ENCODE measurements around the gene PTPRK. TPM values are rescaled to one million over a fixed set of nuclear protein-coding genes. Genes with fewer than 3 reads are reported as not detected.

PTPRK gene
- total RNA-seq, 1 donor from 2014 or later = 48.4 TPM

DNA sequence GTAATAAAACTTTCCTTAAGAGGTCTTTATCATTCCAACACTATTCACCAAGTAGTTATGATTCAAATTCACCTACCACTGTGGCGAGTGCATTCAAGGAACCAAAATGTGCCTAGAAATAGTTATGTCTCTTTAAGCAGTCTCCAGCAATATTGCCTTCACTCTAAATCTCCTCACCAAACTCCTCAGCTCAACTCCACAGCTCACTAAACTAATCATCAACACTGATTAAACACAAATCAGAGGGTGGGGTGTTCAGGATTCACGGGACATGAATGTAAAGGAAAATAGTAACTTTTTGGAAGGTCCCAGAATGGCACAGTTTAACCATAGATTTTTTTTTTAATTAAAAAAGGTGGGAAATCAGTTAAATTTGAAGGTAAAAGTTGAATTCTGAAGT is 549.0 kb downstream of the PTPRK start:
- H3K36me3 ChIP-seq (ENCODE audit: control insufficient read depth, insufficient read depth, low read length) = peaks cover 3% of the 10 kb centered on the region
- FAIRE-seq (no peak), DNase-seq (ENCODE audit: low read depth) (no peak)
- no peaks in the 10 kb centered on the region for H3K27me3 ChIP-seq (ENCODE audit: control insufficient read depth, insufficient read depth, low read length)
- no peak overlapping the region for H3K4me3 ChIP-seq (ENCODE audit: low read depth, low read length)
- TF ChIP-seq, protein P1, sequence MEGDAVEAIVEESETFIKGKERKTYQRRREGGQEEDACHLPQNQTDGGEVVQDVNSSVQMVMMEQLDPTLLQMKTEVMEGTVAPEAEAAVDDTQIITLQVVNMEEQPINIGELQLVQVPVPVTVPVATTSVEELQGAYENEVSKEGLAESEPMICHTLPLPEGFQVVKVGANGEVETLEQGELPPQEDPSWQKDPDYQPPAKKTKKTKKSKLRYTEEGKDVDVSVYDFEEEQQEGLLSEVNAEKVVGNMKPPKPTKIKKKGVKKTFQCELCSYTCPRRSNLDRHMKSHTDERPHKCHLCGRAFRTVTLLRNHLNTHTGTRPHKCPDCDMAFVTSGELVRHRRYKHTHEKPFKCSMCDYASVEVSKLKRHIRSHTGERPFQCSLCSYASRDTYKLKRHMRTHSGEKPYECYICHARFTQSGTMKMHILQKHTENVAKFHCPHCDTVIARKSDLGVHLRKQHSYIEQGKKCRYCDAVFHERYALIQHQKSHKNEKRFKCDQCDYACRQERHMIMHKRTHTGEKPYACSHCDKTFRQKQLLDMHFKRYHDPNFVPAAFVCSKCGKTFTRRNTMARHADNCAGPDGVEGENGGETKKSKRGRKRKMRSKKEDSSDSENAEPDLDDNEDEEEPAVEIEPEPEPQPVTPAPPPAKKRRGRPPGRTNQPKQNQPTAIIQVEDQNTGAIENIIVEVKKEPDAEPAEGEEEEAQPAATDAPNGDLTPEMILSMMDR (IDR thresholded peaks at IDR 0.05; ENCODE audit: insufficient read depth, low read length, severe bottlenecking) = no peak

DNA sequence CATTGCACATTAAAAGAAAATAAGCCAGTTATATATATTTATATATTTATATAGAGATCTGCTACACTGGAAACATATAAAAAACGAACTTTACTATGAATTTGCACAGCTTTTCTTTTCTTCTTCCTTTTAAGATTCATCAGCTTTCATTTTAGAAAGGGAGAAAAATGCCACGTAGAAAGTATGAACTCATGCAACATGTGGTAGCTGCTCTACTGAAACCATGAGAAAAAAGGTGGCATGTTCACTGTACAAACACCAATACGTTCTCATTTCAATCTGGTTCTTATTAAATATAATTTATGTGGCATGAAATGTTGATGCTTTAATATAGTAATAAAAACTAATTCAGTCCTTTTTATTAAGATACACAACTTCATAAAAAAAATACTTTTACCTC is 550.7 kb downstream of the PTPRK start:
- Histone ChIP-seq H3K27me3 (ENCODE audit: control insufficient read depth, insufficient read depth, low read length) (no peaks in the 10 kb centered on the region), H3K36me3 (ENCODE audit: control insufficient read depth, insufficient read depth, low read length) (peaks cover 1% of the 10 kb centered on the region), H3K4me3 (ENCODE audit: low read depth, low read length) (no peak overlapping the region)
- DNase-seq (ENCODE audit: low read depth) = no peak
- FAIRE-seq = no peak
- TF ChIP-seq, protein P1 (IDR thresholded peaks at IDR 0.05; ENCODE audit: insufficient read depth, low read length, severe bottlenecking) = no peak

DNA sequence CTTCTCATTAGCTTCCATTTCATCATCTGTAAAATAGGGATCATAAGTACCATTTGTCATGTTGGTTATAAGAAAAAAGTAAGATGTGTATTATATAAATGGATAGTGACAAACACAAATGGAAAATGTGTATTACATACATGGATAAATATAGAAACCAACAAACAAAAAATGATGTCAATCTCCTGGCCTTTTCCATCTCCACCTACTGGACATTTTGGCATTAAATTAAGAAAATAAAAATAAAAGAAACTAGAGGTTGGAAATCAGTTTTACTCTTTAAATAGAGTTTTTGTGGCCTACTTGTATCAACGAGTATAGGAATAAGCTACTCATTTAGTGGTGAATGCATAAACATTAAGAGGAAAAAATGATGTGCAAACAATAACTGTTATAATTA is 552.0 kb downstream of the PTPRK start:
- no peak for DNase-seq (ENCODE audit: low read depth)
- Histone ChIP-seq H3K36me3 (ENCODE audit: control insufficient read depth, insufficient read depth, low read length) (peaks cover under 1% of the 10 kb centered on the region), H3K27me3 (ENCODE audit: control insufficient read depth, insufficient read depth, low read length) (no peaks in the 10 kb centered on the region), H3K4me3 (ENCODE audit: low read depth, low read length) (no peak overlapping the region)
- no peak for FAIRE-seq
- TF ChIP-seq, protein P1 (IDR thresholded peaks at IDR 0.05; ENCODE audit: insufficient read depth, low read length, severe bottlenecking) = no peak

DNA sequence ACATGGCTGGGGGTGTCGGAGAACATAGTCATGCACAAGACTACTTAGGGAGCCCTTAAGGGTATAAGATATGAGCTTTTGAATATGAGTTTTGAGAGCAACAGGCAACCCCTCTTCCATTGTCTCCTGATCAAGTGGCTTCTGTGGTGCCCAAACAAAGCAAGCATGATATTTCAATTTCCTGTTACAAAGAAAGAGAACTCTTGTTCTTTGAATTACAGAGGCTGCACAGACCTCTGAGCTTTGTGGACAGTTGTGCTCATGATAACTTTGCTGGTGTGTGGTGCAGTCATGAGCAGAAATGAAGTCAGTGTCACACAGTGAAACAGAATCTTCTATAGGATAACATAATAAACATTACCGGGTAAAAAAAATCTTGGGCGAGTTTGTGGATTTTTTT is 552.7 kb downstream of the PTPRK start:
- Histone ChIP-seq H3K36me3 (ENCODE audit: control insufficient read depth, insufficient read depth, low read length) (no peaks in the 10 kb centered on the region), H3K27me3 (ENCODE audit: control insufficient read depth, insufficient read depth, low read length) (no peaks in the 10 kb centered on the region), H3K4me3 (ENCODE audit: low read depth, low read length) (no peak overlapping the region)
- TF ChIP-seq, protein P1 (IDR thresholded peaks at IDR 0.05; ENCODE audit: insufficient read depth, low read length, severe bottlenecking) = no peak
- no peak for FAIRE-seq
- no peak for DNase-seq (ENCODE audit: low read depth)

DNA sequence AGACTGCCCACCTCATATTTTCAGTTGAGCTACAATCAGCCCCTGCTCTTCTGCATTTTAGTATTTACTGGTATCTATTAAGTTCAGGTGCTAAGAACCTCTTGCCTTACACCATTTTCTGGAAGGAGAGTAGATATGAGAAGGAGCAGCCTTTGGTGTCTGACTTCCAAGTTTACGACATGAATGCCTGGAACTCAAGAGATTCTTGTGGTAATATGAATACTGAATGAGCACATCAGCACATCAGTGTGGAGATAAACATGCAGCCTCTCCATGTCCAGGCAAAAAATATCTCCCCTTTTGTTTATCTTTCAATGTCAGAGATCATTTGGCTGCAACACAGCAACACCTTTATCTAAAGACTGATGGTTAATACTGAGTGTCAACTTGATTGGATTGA is 553.8 kb downstream of the PTPRK start:
- no peaks in the 10 kb centered on the region for H3K36me3 ChIP-seq (ENCODE audit: control insufficient read depth, insufficient read depth, low read length)
- FAIRE-seq = no peak
- TF ChIP-seq, protein P1 (IDR thresholded peaks at IDR 0.05; ENCODE audit: insufficient read depth, low read length, severe bottlenecking) = no peak
- DNase-seq (ENCODE audit: low read depth) = no peak
- no peaks in the 10 kb centered on the region for H3K27me3 ChIP-seq (ENCODE audit: control insufficient read depth, insufficient read depth, low read length)
- H3K4me3 ChIP-seq (ENCODE audit: low read depth, low read length) = no peak overlapping the region

DNA sequence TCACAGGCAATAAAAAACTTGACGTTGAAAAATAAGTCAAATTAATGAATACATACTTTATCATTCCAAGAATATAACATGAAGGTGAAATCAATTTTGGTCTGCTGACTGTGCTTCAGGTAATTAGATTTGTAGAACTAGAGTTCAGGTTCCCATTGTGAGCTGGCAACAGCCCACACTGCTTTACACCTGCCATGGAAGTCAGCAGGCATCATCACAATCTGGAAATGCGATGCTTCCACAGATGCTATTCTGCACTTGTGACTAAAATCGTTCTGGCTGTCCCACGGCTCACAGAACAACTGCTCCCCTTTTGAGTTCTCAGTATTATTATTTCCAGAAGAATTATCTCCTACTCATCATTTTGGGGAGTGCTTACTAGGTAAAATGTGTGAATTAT is 556.9 kb downstream of the PTPRK start:
- Histone ChIP-seq H3K36me3 (ENCODE audit: control insufficient read depth, insufficient read depth, low read length) (no peaks in the 10 kb centered on the region), H3K27me3 (ENCODE audit: control insufficient read depth, insufficient read depth, low read length) (no peaks in the 10 kb centered on the region), H3K4me3 (ENCODE audit: low read depth, low read length) (no peak overlapping the region)
- FAIRE-seq (no peak), DNase-seq (ENCODE audit: low read depth) (no peak)
- TF ChIP-seq, protein P1 (IDR thresholded peaks at IDR 0.05; ENCODE audit: insufficient read depth, low read length, severe bottlenecking) = no peak

All from bronchial epithelial cell (primary cell).